ENCODE results near the gene ACOX2. TPM values are rescaled to one million over a fixed set of nuclear protein-coding genes. Genes with fewer than 3 reads are reported as not detected.

The ACOX2 gene
- total RNA-seq, 1 experiment from 2014 or later: 10.8 TPM

GRCh38 chr3:58518291-58518789 is 18.6 kb downstream of the ACOX2 start:
- TF ChIP-seq CTCF (conservative IDR thresholded peaks at IDR 0.05; ENCODE audit: low read depth, low read length) (no peak), EZH2phosphoT487 (IDR thresholded peaks at IDR 0.05; ENCODE audit: borderline replicate concordance, low read length) (no peak), EZH2 (IDR thresholded peaks at IDR 0.05; ENCODE audit: low read length, unreplicated experiment) (no peak)
- DNase-seq (no peak), ATAC-seq (no peak)
- CTCF ChIA-PET: no interaction called here
- Histone ChIP-seq H2AFZ (ENCODE audit: low read length) (no peak overlapping the region), H3F3A (ENCODE audit: low read length, unreplicated experiment) (no peaks in the 10 kb centered on the region), H4K20me1 (ENCODE audit: low read length) (no peaks in the 10 kb centered on the region), H3K79me2 (ENCODE audit: low read length) (no peaks in the 10 kb centered on the region), H3K4me1 (ENCODE audit: insufficient read depth, low read length) (no peaks in the 10 kb centered on the region), H3K9me2 (replicated peaks; ENCODE audit: low read length) (no peaks in the 10 kb centered on the region), H3K36me3 (ENCODE audit: low read depth, low read length) (no peaks in the 10 kb centered on the region), H3K9me3 (ENCODE audit: low read length) (no peaks in the 10 kb centered on the region), H3K9ac (ENCODE audit: low read length) (no peak overlapping the region), H3K4me2 (ENCODE audit: low read length) (no peak overlapping the region), H3K27ac (ENCODE audit: low read length) (no peak overlapping the region), H3K4me3 (ENCODE audit: low read length) (no peak overlapping the region), H3K27me3 (ENCODE audit: low read length) (no peaks in the 10 kb centered on the region)
- intact Hi-C loops (cut with micrococcal nuclease): no loop called here
- POLR2A ChIA-PET (ENCODE audit: unreplicated experiment): no interaction called here
- no TSS peak for BruUV-seq (replicated peaks)

DNA sequence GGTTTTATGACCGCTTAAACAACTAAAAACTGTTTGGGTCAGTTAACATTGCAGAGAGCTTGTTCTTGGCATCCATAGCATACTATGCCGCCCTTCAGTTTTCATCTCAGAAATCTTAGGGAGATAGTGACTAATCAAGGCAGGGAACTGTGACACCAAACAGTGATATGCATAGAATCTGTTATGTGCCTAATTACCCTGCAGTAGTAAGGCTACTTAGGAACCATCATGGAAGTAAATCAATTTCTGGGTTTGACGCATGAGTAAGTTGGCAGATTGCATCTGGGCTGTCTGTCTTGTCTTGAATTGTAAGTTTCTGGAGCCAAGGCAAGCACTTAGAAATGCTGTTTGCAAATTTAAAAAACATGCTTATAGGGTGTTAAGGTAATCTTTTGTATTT is 22.6 kb downstream of the ACOX2 start:
- Histone ChIP-seq H3K36me3 (ENCODE audit: low read depth, low read length) (no peaks in the 10 kb centered on the region), H3K9ac (ENCODE audit: low read length) (no peak overlapping the region), H3K9me3 (ENCODE audit: low read length) (no peaks in the 10 kb centered on the region), H4K20me1 (ENCODE audit: low read length) (no peaks in the 10 kb centered on the region), H3K27ac (ENCODE audit: low read length) (no peak overlapping the region), H3K4me3 (ENCODE audit: low read length) (no peak overlapping the region), H3K4me1 (ENCODE audit: insufficient read depth, low read length) (no peaks in the 10 kb centered on the region), H2AFZ (ENCODE audit: low read length) (no peak overlapping the region), H3K9me2 (replicated peaks; ENCODE audit: low read length) (no peaks in the 10 kb centered on the region), H3K79me2 (ENCODE audit: low read length) (no peaks in the 10 kb centered on the region), H3K4me2 (ENCODE audit: low read length) (no peak overlapping the region), H3F3A (ENCODE audit: low read length, unreplicated experiment) (no peaks in the 10 kb centered on the region), H3K27me3 (ENCODE audit: low read length) (no peaks in the 10 kb centered on the region)
- DNase-seq (no peak), ATAC-seq (no peak)
- TF ChIP-seq CTCF (conservative IDR thresholded peaks at IDR 0.05; ENCODE audit: low read depth, low read length): no peak
- TF ChIP-seq EZH2 (IDR thresholded peaks at IDR 0.05; ENCODE audit: low read length, unreplicated experiment): no peak
- no peak for TF ChIP-seq EZH2phosphoT487 (IDR thresholded peaks at IDR 0.05; ENCODE audit: borderline replicate concordance, low read length)
- intact Hi-C loops (cut with micrococcal nuclease): no loop called here
- CTCF ChIA-PET: no interaction called here
- no TSS peak for BruUV-seq (replicated peaks)
- POLR2A ChIA-PET (ENCODE audit: unreplicated experiment): no interaction called here

DNA sequence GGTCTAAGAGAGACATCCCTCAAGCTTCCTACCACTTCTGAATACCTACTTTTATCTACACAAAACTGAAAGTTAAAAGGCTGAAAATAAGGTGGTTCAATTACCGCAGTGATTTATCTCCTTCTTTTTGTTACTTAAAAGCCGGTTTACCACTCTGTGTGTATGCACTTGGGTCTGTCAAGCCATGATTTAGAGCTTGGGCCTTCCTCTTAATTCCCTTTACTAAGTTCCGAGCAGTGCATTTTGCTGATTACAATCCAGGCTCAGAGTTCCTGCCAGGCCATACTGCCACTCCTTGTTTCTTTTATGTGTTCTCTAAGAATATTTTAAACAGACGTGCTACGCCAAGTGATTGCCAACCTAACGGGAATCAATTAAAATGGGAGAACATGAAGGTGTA is 28.6 kb downstream of the ACOX2 start:
- DNase-seq (no peak), ATAC-seq (no peak)
- Histone ChIP-seq H3K27ac (ENCODE audit: low read length) (no peak overlapping the region), H3K36me3 (ENCODE audit: low read depth, low read length) (no peaks in the 10 kb centered on the region), H3K4me2 (ENCODE audit: low read length) (no peak overlapping the region), H3K79me2 (ENCODE audit: low read length) (no peaks in the 10 kb centered on the region), H3K9me3 (ENCODE audit: low read length) (no peaks in the 10 kb centered on the region), H3K4me3 (ENCODE audit: low read length) (no peak overlapping the region), H3K9me2 (replicated peaks; ENCODE audit: low read length) (no peaks in the 10 kb centered on the region), H3K9ac (ENCODE audit: low read length) (no peak overlapping the region), H3F3A (ENCODE audit: low read length, unreplicated experiment) (no peaks in the 10 kb centered on the region), H2AFZ (ENCODE audit: low read length) (no peak overlapping the region), H3K27me3 (ENCODE audit: low read length) (no peaks in the 10 kb centered on the region), H3K4me1 (ENCODE audit: insufficient read depth, low read length) (peaks cover 8% of the 10 kb centered on the region; the same call in 1 of the 2 replicates), H4K20me1 (ENCODE audit: low read length) (no peaks in the 10 kb centered on the region)
- CTCF ChIA-PET: no interaction called here
- intact Hi-C loops (cut with micrococcal nuclease): no loop called here
- POLR2A ChIA-PET (ENCODE audit: unreplicated experiment): no interaction called here
- no TSS peak for BruUV-seq (replicated peaks)
- no peak for TF ChIP-seq EZH2phosphoT487 (IDR thresholded peaks at IDR 0.05; ENCODE audit: borderline replicate concordance, low read length)
- no peak for TF ChIP-seq CTCF (conservative IDR thresholded peaks at IDR 0.05; ENCODE audit: low read depth, low read length)
- TF ChIP-seq EZH2 (IDR thresholded peaks at IDR 0.05; ENCODE audit: low read length, unreplicated experiment): no peak
